ENCODE data around the gene CHP1.
"Not testable (repeated sequence)": the region's sequence is repeated elsewhere in the genome, so short reads cannot be mapped to it uniquely, and the experiment has no call there.

Gene CHP1

DNA sequence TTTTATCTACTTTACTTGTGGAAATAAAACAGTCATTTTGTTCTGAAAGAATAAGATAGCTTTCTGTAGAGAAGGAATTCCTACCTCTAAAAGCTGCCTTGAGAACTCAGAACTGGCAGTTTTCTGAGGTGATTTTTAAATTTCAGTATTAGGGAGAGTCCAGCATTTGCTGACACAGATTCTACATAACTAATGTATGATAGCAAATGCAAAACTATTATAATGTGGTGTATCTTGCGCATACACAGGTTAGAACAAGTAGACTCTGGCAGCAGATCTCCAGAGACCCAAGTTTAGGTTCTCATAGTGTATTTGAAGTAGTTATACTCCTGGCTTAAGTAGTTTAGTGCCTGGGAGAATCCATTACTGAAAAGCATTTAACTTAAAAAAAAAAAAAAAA is 70.5 kb downstream of the CHP1 start:
- no peak for DNase-seq

DNA sequence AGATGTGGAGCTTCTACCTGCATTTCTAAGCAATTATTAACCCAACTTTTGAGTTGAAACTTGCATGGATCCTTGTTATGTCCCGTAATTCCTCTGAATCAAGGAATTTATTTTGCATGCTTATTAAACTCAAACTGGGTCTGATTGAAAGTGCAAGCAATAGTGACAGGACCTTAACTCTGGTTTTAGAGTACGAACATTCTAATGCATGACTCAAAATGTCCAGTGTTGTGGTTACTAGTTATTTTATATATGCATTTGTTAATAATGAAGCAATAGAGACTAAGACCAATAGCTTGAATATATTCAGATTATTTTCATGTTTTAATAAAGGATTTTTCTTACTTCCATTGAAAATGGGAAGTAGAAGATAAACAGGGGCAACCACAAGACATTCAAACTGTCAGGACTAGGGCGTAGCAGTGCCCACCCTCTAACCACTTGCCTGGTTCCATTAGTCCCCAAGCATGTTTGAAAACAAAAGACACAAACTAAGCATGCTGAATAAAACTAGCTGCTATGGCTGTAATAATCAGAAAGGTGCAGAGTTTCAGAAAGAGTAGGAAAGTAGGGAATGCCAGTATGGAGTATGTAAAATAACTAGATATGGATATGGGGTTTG is 73.2 kb downstream of the CHP1 start:
- no peak for DNase-seq

DNA sequence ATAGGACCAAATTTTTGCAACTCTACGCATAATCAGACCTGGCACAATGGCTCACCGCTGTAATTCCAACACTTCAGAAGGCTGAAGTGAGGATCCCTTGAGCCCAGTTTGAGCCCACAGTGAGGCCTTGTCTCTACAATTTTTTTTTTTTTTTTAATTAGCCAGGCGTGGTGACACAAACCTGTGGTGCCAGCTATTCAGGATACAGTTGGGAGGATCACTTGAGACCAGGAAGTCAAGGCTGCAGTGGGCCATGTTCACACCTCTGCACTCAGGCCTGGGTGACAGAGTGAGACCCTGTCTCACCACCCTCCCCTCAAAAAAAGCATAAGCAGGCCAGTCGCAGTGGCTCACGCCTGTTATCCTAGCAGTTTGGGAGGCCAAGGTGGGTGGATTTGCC is 76.6 kb downstream of the CHP1 start:
- no peak for DNase-seq

DNA sequence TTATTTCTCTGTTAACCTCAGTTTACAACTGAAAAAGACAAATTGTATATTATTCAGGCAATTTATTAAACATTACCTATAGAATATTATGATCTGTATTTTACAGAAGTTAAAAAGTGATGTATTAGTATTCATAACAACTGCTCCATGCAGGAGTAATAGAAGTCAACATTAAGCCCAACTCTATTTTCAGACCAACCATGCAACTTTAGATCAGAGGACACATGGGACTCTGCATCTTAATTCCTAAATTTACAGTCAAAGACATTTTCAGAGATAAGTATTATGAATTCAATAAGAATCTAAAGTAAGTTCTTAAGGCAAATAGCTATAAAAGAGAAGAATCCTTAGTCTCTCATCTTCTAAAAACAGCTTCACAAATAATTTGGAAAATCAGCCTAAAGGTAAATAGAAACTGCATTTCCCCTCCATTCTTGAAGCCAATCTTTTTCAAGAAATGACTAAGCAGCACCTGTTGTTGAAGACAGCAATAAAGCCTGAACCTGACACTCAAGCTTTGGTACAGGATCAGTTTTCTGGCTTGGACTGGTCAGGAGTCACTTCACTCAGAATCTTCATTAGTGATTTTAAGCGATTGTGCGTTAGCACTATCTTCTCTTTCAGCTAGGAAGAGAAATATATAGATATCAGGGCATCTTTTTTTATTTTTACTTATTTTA is 78.3 kb downstream of the CHP1 start:
- no peak for DNase-seq

DNA sequence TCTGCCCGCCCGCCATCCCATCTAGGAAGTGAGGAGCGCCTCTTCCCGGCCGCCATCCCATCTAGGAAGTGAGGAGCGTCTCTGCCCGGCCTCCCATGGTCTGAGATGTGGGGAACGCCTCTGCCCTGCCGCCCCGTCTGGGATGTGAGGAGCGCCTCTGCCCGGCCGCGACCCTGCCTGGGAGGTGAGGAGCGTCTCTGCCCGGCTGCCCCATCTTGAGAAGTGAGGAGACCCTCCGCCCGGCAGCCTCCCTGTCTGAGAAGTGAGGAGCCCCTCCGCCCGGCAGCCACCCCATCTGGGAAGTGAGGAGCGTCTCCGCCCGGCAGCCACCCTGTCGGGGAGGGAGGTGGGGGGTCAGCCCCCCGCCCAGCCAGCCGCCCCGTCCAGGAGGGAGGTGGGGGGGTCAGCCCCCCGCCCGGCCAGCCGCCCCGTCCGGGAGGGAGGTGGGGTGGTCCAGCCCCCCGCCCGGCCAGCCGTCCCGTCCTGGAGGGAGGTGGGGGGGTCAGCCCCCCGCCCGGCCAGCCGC is 89.8 kb downstream of the CHP1 start:
- DNase-seq = not testable (repeated sequence)

DNA sequence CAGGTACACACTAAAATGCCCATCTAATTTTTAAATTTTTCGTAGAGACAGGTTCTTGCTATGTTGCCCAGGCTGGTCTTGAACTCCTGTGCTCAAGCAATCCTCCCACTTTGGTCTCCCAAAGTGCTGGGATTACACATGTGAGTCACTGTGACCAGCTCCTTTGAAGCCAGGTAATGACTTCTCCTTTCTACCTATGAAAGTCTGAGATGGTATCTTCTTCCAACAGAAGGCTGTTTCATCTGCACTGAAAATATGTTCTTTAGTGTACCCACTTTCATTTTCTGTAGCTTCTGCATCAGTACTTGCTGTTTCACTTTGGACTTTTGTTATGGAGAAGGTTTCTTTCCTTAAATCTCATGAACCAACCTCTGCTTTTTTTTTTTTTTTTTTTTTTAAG is 92.5 kb downstream of the CHP1 start:
- no peak for DNase-seq

DNA sequence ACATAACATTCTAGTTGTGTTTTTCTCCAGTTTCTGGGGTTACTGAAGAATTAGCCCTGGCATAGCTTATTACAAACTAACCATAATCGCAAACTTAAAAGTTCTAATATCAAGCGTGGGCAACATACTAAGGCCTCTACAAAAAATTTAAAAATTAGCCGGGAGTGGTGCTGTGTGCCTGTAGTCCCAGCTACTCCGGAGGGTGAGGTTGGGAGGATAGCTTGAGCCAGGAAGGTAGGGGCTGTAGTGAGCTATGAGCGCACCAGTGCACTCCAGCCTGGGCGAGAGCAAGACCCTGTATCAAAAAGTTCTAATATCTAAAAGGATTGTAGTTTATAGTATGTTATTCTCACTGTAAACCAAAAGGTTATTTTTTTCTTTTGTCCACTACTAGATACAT is 100.2 kb downstream of the CHP1 start:
- DNase-seq = no peak
